Femur (tissue), 1 donor: ENCODE results near the gene CA9.
A peak's percentile ranks its signal among the peaks of the same experiment; 100 is the strongest.

Source experiments
- DNase-seq: peaks from one replicate; pipeline ENCODE4 v3.0.0-alpha.2; 2017

The CA9 gene

DNA sequence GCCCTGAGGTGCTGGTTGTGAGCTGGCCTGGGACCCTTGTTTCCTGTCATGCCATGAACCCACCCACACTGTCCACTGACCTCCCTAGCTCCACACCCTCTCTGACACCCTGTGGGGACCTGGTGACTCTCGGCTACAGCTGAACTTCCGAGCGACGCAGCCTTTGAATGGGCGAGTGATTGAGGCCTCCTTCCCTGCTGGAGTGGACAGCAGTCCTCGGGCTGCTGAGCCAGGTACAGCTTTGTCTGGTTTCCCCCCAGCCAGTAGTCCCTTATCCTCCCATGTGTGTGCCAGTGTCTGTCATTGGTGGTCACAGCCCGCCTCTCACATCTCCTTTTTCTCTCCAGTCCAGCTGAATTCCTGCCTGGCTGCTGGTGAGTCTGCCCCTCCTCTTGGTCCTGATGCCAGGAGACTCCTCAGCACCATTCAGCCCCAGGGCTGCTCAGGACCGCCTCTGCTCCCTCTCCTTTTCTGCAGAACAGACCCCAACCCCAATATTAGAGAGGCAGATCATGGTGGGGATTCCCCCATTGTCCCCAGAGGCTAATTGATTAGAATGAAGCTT lies 6.1 kb downstream of the CA9 start:
- no peak for DNase-seq

DNA sequence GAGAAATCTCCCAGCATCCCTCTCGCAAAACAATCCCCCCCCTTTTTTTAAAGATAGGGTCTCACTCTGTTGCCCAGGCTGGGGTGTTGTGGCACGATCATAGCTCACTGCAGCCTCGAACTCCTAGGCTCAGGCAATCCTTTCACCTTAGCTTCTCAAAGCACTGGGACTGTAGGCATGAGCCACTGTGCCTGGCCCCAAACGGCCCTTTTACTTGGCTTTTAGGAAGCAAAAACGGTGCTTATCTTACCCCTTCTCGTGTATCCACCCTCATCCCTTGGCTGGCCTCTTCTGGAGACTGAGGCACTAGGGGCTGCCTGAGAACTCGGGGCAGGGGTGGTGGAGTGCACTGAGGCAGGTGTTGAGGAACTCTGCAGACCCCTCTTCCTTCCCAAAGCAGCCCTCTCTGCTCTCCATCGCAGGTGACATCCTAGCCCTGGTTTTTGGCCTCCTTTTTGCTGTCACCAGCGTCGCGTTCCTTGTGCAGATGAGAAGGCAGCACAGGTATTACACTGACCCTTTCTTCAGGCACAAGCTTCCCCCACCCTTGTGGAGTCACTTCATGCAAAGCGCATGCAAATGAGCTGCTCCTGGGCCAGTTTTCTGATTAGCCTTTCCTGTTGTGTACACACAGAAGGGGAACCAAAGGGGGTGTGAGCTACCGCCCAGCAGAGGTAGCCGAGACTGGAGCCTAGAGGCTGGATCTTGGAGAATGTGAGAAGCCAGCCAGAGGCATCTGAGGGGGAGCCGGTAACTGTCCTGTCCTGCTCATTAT lies 6.8 kb downstream of the CA9 start:
- DNase-seq, result no peak

DNA sequence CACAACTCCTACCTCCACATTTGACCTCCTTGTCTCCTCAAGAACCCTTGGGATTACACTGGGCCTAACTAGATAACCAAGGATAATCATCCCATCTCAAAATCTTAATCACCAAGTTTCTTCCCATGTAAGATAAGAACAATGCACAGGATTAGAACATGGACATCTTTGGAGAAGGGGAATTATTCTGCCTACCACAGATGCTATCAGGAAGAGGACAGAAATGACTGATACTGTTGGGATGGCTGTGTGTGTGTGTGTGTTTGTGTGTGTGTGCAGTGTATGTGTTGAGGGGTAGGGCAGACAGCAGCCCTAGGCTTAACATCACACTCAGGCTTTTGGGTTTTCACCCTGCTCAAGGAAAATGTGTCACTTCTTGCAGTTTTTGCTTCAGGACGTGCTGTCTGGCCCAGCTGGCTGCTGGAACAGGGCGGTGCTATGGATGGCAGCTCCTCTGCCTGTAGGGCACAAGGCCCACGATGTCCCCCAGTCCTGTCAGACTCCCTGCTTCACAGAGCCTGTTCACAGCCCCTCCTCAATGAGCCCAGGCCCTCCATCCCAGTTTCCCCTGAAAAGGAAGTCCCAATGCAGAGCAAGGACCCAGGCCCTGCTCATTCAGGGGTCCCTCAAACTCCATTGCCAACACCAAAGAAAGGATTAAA lies 7.7 kb downstream of the CA9 start:
- DNase-seq, result no peak

DNA sequence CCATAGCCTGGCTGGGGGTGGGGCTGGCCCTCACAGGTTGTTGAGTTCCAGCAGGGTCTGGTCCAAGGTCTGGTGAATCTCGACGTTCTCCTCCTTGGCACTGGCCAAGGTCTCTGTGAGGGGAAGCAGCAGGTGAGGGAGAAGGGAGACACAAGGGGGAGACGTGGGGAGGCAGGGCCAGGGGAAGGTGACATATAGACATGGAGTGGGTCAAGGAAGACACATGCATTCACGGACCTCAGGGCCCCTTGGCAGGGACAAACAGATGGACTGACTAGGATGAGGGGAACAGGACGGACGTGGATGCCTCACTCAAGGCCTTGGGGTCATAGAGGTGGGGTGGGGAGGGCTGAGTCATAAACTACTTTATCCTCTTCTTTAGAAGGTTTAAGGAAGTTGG lies 8.3 kb downstream of the CA9 start:
- DNase-seq, result no peak

DNA sequence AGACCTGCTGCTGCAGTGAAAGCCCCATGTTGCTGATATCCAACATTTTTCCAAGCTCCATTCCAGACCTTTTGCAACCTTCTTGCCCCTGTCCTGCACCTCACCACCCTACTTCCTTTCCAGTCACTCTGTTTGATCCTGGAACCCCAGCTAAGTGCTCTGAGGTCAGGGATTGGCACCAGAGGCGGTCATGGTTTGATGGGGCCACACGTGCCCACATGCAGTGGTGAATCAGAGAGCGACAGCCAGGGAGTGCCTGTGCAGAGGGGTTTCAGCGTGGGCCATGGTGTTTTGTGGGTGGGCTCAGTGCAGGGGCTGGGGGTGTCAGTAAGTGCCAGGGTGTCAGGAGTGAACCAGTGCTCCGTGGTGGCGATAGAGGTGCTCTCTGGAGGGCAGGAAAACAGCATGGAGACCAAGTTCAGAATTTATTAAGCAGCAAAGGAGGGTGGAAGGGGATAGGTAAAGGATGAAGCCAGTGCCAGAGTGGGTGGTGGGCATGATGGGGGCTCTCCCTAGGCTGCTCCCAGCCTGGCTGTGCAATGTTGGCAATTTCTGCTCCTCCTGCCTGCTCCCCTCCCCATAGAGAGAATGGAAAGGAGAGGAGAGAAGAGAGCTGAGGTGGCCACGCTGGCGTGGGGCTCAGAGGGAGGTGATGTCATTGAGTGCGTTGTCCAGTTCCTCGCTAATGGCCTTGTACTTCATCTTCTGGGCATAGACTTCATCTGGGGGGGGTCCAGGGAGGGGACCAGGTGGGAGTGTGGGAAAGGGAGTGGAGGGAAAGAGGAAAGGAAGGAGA lies 9.0 kb downstream of the CA9 start:
- DNase-seq, result no peak

DNA sequence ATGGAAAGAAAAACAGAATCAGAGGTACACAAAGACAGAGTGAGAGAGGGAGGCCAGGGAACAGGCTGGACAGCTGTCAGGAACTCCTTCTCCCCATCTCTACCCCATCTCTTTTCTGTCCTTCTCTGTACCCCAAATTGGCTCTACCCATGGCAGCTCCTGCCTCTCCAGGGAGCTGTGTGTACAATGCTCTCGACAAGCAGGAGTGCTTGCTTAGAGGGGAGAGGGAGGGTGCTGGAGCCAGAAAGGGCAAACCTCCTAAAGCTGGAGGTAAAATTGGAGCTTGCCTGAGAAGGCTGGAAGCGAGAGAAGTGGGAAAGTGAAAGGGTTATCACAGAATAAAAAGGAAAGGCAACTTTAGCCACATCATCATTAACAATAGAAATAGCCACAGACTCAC lies 9.6 kb downstream of the CA9 start:
- no peak for DNase-seq

DNA sequence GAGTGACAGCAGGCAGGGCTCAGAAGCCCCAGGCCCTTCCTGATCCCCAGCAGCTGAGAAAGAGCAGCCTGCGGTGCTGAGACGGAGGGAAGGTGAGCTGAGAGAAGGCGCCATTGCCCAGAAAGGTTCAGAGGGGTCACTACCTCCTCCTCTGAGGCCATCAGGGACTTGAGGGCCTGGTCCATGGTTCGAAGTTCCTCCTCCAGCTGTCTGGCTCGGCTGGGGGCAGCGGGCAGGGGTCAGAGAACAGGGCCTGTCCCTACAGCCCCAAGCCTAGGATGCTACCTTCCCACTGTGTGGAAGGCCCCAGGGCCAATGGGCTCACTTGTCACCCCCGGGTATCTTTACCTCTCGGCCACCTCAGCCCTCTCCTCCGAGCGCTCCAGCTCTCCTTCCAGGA lies 11.2 kb downstream of the CA9 start:
- DNase-seq, result no peak

DNA sequence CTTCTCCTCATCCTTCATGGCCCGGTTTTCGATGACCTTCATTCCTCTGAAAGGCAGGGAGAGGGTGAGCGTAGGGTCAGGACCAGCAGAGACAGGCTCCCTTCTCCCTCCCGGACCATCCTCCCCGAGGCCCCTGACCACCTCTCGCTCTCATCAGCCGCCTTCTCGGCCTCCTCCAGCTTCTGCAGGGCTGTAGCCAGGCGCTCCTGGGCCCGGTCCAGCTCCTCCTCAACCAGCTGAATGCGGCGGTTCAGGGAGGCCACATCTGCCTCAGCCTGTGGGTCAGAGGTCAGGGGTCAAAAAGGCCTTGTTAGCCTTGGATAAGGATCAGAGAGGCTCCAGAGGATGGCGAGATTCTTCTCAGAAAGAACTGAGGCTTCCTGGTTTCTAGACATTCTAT lies 11.8 kb downstream of the CA9 start:
- no peak for DNase-seq

DNA sequence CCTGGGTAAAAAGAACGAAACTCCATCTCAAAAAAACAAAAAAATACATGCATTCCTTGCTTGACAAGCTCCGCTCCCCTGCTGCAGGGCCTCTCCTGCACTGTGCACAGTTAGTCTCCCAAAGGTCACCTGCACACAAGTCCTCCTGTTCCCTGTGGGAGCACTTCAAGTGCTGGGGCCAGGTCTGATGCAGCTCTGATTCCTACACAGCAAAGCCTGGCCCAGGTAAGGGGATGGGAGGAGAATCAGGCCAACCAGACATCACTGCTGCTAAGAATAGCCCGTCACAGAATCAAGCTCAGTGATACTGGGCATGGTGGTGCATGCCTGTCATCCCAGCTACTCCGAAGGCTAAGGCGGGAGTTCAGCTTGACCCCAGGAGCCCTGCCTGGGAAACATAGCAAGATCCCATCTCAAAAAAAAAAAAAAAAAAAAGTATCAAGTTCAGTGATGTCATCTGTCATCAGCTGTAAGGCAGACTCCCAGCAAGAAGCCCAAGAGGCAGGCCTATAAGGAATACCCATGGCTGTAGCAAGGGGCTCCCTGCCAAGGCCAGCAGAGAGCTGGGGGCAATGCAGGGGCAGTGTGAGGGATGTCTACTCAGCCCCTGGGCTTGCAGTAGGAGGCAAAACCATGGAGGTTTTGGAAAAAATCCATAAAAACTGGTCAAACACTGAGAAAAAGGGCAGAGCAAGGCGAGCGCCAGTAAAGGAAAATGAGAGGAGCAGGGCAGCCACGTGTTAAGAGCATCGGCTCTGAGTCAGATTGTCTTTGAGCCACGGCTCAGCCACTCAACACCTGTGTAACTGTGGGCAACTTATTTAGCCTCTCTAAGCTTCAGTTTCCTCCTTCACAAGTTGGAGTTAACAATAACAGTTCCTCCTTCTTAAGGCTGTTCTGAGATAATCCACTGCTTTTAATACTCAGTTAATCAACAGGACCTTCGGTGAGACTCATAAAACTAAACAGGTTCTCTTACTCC lies 12.8 kb downstream of the CA9 start:
- DNase-seq, result no peak

DNA sequence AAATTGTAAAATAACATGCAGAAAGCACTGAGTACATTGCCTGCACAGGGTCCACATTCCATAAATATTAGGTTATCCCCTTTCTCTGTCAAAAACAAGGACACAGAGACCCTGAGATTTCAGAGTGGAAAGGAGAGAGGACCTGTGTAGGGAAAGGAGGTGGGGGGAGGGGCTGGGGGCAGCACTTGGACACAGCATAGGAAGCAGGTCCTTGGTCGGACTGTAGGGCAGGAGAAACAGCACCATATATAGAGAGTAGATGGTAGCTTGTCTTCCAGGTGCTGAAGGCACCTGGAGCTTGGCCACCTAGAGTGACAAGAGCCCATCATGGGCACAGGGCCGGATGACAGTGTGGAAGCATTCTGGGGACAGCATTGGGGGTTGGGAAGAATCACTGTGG lies 13.6 kb downstream of the CA9 start:
- DNase-seq, result no peak

DNA sequence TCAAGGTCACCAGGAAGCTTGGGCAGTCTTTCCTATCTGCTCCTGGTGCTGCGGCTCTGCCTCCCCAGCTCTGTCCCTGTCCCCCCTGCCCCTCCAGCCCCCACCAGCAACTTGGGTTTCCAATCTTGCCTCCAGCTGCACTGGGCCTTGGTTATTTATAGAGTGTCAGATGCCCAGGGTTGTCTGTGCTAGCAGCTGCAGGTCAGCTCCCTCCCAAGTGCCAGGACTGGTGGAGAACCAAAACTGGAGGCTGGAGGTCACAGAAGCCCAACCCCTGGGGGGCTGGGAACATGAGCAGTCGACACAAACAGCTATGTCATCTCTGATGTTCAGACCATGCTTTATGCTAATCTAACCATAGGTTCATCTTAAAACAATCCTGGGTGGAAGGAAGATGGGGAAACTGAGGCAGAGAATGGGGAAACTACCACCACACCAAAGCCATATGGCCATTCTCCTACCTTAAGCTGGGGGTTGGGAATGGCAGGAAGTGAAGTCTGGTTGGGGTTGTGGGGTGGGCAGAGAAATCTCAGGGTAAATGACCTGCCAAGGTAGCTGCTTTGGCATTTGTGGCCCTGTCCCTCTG lies 14.3 kb downstream of the CA9 start:
- DNase-seq, result no peak

DNA sequence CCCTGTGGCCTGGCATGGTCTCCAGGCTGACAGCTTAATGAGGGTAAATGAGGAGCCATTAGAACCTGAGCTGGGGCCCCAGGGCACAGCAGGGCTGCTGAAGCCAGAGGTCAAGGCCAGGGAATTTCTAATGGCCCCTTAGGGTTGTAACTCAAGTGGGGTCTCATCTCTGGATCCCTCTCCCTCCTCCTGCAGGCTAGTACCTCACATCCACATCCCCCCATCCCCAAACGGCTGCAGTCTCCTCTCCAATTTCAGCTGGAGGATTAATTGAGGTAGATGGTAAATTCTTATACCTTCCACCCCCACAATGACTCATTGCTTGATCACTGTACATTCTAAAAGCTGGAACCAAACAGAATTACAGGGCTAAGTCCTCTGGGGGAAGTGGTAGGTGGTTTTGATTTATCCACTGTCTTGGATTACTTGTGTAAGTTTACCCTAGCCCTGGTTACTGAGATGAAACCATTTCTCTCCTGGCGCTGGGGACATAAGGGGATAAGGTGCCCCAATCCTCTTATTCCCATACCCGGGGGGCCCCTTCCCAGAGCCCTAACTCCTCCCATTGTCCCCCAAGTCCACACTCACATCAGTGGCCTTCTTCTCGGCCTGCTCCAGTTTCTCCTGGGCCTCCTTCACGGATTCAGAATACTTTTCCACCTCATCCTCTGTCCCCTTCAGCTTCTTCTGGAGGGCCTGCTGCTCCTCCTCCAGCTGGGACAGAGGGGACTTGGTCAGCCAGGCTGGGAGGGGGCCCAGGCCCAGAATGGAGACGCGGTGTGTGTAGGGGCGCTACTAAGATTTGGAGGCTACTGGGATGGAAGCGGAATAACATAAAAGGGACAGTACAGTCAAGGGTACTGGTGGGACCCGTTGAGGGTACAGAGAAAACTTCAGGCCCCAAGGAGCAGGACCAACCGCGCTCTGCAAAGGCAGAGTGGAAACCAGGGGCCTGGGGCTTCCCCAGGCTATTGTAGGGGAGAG lies 15.1 kb downstream of the CA9 start:
- no peak for DNase-seq

DNA sequence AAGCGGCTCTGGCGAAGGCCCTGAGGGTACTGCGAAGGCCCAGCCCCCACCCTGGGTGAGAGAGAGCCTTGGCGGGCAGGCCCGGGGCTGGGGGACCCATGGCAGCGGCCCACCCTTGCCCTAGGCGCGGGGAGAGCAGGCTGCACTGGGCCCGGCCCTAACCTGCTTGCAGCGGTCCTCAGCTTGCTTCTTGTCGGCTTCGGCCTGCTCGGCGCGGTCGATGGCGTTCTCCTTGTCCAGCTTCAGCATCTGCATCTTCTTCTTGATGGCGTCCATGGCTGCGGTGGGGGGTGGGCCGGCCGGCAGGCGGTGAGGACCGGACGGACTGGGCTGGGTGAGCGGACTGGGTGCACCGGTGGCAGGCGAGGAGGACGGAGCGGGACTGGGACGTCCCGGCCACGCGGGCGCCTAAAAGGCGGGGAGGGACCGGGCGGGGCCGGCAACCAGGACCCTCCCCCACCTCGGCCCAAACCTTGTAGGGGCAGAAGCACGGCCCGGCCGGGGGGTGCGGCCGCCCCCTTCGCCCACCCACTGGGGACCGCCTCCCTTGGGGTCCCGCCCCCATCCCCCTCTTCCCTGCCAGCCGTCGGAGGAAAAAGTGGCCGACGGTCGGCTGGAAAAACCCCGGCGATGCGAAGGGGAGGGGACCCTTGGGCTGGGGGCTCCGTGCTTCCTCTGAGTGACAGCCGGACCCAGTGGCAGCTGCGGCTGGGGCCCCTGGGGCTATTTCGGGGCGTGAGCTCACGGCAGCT lies 16.0 kb downstream of the CA9 start, which contains the start of gene TPM2:
TSS of gene TPM2 (minus strand) at position 384 of the 752 bp plus-strand sequence. CDS start at position 276, 108 bp downstream.
- DNase-seq, result peak; percentile 90

DNA sequence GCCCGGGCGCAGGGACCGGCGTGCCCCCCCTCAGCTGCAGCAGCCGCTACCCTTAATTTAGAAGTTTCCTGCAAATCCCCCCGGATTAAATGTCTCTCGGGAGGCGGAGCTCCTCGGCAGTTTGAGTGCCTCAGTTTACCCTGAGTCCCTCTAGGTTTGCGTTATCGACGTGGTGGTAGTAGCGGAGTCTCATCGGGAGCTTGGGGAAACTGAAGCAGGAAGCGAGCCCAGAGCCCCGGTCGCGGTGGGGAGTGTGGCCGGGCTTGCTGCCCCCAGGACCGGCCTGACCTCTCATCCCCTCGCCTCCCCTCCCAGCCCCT lies 16.5 kb downstream of the CA9 start:
- DNase-seq, result no peak

DNA sequence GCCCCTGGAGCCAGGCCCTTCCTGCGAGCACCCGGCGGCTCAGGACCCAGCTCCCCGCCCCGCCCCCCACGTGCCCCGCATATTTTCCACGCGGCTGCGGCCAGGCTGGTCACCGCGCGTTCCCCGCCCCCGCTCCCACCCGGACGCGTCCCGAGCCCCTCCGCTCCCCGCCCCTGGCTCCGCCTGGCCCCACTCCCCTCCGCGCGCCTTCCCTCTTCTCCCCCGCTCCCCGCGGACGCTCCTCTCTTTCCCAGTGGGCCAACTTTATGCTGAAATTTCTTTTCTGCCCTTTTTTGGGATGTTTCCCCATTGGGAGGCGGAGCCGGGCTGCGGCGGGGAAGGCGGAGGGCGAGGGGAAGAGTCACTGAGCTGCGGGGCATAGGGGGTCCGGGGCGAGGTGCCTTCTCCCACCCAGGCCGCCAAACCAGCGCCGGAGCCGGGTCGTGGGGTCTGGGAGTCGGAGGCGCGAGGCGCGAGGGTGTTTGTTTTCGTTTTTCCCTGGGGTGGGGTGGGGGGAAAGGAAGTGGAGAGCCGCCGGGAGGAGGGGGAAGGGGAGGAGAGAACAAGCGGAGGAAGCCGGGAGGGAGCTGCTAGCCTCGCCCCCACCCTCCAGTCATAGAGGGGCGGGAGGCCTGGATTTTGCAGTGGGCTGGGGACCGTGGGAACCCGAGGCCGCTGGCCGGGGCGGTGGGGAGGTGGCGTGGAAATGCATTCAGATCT lies 17.0 kb downstream of the CA9 start:
- peak; percentile 90 for DNase-seq

DNA sequence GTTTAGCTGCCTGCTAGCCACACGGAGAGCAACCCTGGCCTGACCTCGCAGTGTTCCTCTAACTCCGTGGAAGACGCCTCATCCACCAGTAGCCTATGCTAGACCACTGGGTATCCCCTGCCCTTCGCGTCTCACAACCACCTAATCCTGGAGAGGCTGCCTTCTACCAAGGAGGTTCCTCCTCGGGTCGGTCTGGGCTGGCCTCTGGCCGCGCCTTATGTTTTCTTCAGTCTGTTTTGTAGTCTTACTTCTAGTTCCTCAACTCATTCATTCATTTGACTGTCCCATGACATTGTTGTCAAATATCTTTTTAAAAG lies 17.6 kb downstream of the CA9 start:
- no peak for DNase-seq

DNA sequence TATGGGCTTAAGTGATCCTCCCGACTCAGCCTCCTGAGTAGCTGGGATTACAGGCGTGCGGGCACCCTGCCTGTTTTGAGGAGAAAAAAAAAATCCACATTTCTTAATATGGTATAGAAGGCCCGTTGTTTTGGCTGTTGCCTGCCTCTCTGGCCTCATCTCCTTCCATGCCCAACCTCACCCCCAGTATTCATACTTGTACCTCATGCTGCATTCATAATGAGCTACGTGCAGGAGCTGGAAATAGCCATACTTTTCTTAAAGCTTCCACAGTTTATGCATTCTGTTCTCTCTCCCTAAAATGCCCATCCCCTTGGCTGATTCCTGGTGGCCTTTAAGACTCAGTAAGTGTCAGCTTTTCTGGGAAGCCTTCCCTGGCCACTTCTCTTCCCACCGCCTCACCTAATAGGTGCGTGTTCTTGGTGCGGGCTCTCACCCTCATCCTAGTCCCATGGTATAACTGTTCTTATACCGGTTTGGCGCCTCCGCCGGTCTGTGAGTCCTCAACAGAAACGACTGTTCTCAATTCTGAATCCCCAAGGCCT lies 18.1 kb downstream of the CA9 start:
- DNase-seq, result no peak

DNA sequence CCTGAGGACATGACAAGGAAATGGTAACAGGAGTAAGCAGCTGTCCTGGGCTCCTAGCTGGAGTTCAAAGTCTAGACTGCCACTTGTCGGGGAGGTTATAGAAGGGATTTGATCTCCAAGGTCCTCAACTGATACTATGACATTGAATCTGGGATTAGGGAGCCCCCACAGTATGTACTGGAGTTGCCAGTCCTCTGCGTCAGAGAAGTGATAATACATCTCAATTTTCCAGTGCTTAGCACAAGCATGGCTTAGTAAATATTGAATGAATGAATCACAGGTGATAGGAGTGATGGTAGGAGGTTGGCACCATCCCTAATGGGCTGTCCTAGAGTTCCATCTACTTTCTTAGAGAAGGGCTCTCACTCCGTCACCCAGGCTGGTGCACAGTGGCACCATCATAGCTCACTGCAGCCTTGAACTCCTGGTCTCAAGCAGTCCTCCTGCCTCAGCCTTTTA lies 22.2 kb downstream of the CA9 start:
- no peak for DNase-seq
